NCI-H2029 treated with DMSO at 0.1 percent for 48 hours (cell line): ENCODE results near the gene NR2F1-AS1.

ENCODE experiments used
- DNase-seq: peaks from one replicate; lab custom pipeline; 2025; lab: John Stamatoyannopoulos, UW

Gene NR2F1-AS1

DNA sequence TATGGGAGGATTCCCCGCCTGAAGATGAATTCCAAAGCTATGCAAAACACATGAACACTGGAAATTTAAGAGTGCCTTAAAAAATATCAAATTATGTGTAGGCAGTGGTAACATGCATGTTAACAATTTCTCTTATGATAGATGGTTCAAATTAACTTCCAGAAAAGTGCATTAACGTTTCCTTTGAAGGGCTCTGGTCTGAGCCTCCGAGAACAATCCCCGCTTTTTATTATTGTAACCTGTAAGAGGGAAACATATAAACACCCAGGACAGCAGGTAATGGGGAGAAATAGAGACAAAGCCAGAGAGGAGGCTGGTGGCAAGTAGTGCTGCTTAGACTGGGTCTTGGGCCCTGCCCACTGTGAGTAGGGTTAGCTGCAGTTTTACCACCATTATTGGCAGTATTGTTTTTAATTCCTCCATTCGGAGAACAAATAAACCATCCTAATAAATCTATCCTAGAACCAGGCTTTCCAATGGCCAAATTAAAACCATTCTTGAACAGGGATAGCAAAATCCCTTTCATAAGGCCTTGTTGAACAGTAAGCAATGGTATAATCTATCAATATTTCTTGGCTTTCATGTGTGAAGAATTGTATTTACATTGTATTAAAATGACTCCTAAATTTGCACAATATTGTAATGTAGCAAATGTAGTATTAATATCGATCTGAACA lies 8.3 kb upstream of the NR2F1-AS1 start:
- no peak for DNase-seq

DNA sequence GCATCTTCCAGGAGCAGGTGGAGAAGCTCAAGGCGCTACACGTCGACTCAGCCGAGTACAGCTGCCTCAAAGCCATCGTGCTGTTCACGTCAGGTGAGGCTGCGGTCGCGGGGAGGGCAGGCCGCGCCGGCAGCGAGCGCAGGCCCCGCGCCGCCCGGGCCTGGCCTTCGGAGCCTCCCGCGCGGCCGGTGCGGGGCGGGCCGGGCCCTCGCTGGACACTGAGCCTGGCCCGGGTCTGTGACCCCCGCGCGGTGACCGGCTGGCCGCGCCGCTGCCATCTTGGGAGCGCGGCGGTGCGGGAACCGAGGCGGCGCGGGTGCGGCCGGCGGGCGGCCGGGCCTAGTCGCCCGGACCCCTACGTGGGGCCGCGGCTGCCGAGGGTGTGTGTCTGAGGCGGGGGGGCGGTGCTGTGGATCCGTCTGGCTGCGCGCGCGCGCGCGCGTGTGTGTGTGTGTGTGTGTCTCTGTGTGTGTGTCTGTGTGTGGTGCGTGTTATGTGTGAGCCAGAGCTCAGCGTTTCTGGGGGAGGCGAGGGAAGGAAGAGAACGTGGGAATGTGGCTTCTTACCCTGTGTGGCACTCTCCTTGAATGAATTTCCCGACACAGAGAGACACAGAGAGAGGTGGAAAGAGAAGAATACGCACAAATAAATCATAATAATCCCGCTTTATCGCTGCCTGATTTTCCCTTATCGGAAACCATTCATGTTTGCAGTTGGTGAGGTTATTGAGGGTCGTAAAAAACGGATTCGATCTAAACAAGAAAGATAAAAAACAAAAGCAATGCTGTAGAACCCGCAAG lies 7.5 kb upstream of the NR2F1-AS1 start:
- no peak for DNase-seq

GRCh38 chr5:93587597-93588351 lies 6.8 kb upstream of the NR2F1-AS1 start:
- no peak for DNase-seq

DNA sequence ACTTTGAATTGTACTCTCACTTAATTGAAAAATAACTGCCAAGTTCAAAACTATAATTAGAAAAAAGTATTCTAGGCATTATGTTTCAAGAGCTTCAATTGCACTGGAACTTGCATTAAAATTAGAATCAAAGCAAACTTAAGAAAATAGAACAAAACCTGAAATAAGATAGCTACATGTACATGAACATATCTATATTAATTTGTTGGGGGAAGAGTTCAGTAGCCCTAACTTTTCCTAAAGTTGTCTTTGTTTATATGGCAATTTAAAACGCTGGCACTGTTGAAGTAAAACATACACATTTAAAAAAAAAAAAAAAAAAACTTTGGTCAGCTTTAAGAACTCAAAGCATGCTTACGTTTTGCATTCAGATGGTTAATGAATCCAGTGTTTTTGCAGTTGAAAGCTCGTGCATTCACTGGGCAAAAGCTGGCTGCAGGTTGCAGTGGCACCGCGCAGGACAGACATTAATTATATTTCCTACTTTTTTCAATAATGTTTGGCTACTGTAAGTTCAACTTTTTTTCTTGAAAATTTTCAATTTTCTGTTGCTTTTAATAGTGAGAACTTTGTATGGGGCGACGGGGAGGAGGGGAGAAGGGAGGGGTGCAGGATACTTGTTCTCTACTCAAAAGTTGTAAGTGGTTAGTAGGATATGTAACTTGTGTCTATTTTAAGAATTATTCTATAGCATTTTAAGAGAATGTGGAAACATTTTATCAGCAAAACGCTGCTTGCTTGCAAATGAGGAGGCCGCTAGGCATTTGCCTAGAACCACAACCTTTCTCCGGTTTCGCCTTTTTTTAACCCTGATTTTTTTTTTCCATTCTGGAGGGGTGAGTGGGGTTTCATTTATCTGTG lies 5.9 kb upstream of the NR2F1-AS1 start:
- DNase-seq: no peak

DNA sequence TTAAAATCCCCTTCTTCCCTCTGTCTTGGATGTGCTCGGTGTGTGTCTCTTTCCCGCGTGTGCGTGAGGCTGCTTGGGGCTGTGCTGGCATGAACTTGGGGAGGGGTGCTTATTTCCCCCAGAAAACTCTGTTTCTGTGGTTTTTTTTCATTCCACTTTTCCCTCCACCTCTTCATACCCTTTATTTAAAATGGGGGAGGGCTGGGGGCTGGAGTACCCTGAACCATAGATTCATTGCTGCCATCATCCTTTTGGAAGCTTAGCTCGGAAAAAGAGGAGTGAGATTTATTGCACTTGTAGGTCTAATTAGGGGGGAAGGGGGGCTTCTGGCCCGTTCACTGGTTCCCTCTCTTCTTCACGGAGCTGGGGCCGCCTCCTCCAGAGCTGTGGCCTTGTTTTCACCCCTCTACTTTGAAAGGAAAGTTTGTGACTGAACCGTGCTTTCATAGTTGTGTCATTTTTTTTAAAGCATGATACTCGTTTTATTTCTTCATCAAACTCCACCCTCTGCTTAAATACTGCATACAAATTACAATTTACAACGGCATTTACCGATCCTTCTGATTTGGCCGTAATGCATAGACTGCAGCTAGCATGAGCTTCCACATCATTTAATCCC lies 4.9 kb upstream of the NR2F1-AS1 start:
- DNase-seq: no peak

- DNase-seq: no peak
Observed at GRCh38 chr5:93585041-93585766, 4.2 kb upstream of the NR2F1-AS1 start.

GRCh38 chr5:93584596-93585040 lies 3.6 kb upstream of the NR2F1-AS1 start:
- no peak for DNase-seq

GRCh38 chr5:93583768-93584595 lies 3.0 kb upstream of the NR2F1-AS1 start:
- peak; percentile 43 for DNase-seq

DNA sequence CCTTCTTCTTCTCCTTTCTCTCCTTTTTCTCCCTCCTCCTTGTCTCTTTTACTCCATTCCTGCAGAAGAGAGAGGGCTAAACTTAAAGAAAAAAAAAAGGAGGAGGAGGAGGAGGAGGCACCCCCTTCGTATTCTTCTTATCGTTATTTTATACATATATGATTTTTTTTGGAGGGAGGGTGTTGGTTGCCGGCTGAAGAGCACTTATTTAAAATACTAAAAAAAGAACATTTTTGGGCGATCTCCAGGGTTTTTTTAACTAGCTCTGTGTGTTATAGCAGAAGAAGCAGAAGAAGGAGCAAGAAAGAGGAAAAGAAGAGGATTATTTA lies 2.4 kb upstream of the NR2F1-AS1 start:
- peak; percentile 47 for DNase-seq

- peak; percentile 86 for DNase-seq
Observed at GRCh38 chr5:93582677-93583438, 1.8 kb upstream of the NR2F1-AS1 start, which contains the start of gene NR2F1. Gene NR2F1 (plus strand): TSS chr5:93583222. CDS start chr5:93585024, 1,802 bp downstream.

- no peak for DNase-seq
Observed at GRCh38 chr5:93582167-93582462, 1.1 kb upstream of the NR2F1-AS1 start.

GRCh38 chr5:93580063-93580926 lies 724 bp downstream of the NR2F1-AS1 start:
- DNase-seq: peak; percentile 33

GRCh38 chr5:93579692-93580062 lies 1.3 kb downstream of the NR2F1-AS1 start:
- no peak for DNase-seq

- no peak for DNase-seq
Observed at GRCh38 chr5:93578813-93579691, 2.0 kb downstream of the NR2F1-AS1 start.

GRCh38 chr5:93577854-93578812 lies 2.9 kb downstream of the NR2F1-AS1 start:
- no peak for DNase-seq
